ENCODE data around the gene GPR78. TPM values are rescaled to one million over a fixed set of nuclear protein-coding genes. Genes with fewer than 3 reads are reported as not detected.

Gene GPR78
- total RNA-seq, 1 experiment from 2014 or later: 5.7 TPM

DNA sequence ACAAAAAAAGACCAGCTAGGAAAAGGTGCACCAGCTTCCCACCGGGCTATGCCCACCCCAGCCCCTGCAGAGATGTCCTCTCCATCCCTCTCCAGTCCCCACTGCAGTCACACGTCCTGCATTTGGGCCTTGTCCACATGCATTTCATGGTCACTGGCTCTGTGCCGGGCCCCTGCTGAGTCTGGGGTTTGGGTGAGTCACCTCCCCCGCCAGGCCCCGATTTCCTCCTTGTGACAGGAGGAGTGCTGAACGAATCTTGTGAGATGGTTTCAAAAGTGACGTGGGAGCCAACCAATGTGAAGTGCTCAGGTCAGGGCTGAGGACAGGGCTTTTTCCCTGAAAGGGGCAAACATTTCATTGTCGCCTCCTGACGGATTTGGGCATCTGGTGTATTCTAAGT lies 19.5 kb downstream of the GPR78 start:
- POLR2A ChIA-PET: no interaction called here
- CTCF ChIA-PET: interaction anchor here (3.6 kb wide), 1 partner anchor 8 kb away, joined by 39 read pairs; no protein-coding TSS in a partner anchor
- no peak for DNase-seq (ENCODE audit: low spot score)

DNA sequence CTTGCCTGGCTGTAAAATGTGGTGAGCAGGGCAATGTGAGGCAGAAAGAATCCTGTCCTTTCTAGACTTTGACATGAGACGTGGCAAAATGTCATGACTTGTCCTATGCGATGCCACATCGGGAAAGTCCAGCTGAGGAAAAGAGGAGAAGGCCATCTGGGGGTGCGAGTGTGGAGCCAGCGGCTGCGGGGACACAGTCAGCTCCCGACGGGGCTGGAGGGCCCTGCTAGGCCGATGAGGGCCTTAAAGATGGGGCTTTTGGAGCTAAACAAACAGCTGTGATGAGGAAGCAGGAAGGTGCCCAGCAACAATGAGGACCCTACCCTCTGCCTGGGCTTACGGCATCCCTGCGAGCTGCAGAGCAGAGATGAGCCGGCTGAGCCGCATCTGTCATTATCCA lies 20.1 kb downstream of the GPR78 start:
- no peak for ATAC-seq
- no peak for TF ChIP-seq TEAD1 (CRISPR knock-in tag; IDR thresholded peaks at IDR 0.05)
- TF ChIP-seq, protein P1, sequence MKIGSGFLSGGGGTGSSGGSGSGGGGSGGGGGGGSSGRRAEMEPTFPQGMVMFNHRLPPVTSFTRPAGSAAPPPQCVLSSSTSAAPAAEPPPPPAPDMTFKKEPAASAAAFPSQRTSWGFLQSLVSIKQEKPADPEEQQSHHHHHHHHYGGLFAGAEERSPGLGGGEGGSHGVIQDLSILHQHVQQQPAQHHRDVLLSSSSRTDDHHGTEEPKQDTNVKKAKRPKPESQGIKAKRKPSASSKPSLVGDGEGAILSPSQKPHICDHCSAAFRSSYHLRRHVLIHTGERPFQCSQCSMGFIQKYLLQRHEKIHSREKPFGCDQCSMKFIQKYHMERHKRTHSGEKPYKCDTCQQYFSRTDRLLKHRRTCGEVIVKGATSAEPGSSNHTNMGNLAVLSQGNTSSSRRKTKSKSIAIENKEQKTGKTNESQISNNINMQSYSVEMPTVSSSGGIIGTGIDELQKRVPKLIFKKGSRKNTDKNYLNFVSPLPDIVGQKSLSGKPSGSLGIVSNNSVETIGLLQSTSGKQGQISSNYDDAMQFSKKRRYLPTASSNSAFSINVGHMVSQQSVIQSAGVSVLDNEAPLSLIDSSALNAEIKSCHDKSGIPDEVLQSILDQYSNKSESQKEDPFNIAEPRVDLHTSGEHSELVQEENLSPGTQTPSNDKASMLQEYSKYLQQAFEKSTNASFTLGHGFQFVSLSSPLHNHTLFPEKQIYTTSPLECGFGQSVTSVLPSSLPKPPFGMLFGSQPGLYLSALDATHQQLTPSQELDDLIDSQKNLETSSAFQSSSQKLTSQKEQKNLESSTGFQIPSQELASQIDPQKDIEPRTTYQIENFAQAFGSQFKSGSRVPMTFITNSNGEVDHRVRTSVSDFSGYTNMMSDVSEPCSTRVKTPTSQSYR (CRISPR knock-in tag; IDR thresholded peaks at IDR 0.05): no peak
- TF ChIP-seq TEAD4 (CRISPR knock-in tag; IDR thresholded peaks at IDR 0.05): no peak
- TF ChIP-seq, protein P2, sequence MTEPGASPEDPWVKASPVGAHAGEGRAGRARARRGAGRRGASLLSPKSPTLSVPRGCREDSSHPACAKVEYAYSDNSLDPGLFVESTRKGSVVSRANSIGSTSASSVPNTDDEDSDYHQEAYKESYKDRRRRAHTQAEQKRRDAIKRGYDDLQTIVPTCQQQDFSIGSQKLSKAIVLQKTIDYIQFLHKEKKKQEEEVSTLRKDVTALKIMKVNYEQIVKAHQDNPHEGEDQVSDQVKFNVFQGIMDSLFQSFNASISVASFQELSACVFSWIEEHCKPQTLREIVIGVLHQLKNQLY (CRISPR knock-in tag; IDR thresholded peaks at IDR 0.05): no peak
- TF ChIP-seq ZNF396 (CRISPR knock-in tag; IDR thresholded peaks at IDR 0.05; ENCODE audit: borderline replicate concordance): no peak
- TF ChIP-seq SOX15 (CRISPR knock-in tag; IDR thresholded peaks at IDR 0.05): no peak
- TF ChIP-seq GTF2I (CRISPR knock-in tag; conservative IDR thresholded peaks at IDR 0.05): no peak
- TF ChIP-seq EMX1 (CRISPR knock-in tag; IDR thresholded peaks at IDR 0.05): no peak
- TF ChIP-seq NR1H2 (CRISPR knock-in tag; IDR thresholded peaks at IDR 0.05): no peak
- TF ChIP-seq KAT7 (CRISPR knock-in tag; IDR thresholded peaks at IDR 0.05; ENCODE audit: borderline replicate concordance): no peak
- TF ChIP-seq, protein P3, sequence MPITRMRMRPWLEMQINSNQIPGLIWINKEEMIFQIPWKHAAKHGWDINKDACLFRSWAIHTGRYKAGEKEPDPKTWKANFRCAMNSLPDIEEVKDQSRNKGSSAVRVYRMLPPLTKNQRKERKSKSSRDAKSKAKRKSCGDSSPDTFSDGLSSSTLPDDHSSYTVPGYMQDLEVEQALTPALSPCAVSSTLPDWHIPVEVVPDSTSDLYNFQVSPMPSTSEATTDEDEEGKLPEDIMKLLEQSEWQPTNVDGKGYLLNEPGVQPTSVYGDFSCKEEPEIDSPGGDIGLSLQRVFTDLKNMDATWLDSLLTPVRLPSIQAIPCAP (CRISPR knock-in tag; IDR thresholded peaks at IDR 0.05): no peak
- no peak for TF ChIP-seq HMGA2 (CRISPR knock-in tag; IDR thresholded peaks at IDR 0.05)

More for the DNA sequence above, 19.5 kb downstream of the GPR78 start:
- ATAC-seq: no peak
- Mint-ChIP-seq H3K27ac (no peak overlapping the region), H3K27me3 (ENCODE audit: low read depth) (no peaks in the 10 kb centered on the region), H3K4me3 (no peak overlapping the region), H3K4me1 (no peaks in the 10 kb centered on the region), H3K9me3 (no peaks in the 10 kb centered on the region), H3K36me3 (peaks cover 4% of the 10 kb centered on the region; the same call in 1 of the 2 replicates)
- TF ChIP-seq, protein P4, sequence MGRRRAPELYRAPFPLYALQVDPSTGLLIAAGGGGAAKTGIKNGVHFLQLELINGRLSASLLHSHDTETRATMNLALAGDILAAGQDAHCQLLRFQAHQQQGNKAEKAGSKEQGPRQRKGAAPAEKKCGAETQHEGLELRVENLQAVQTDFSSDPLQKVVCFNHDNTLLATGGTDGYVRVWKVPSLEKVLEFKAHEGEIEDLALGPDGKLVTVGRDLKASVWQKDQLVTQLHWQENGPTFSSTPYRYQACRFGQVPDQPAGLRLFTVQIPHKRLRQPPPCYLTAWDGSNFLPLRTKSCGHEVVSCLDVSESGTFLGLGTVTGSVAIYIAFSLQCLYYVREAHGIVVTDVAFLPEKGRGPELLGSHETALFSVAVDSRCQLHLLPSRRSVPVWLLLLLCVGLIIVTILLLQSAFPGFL (CRISPR knock-in tag; IDR thresholded peaks at IDR 0.05; ENCODE audit: borderline replicate concordance): no peak
- TF ChIP-seq ESRRA (CRISPR knock-in tag; IDR thresholded peaks at IDR 0.05; ENCODE audit: borderline replicate concordance): no peak
- no peak for TF ChIP-seq TCF7 (CRISPR knock-in tag; IDR thresholded peaks at IDR 0.05; ENCODE audit: low read depth)
- TF ChIP-seq ETV6 (CRISPR knock-in tag; IDR thresholded peaks at IDR 0.05): no peak
- no peak for TF ChIP-seq TEAD4 (CRISPR knock-in tag; IDR thresholded peaks at IDR 0.05)
- TF ChIP-seq, protein P5, sequence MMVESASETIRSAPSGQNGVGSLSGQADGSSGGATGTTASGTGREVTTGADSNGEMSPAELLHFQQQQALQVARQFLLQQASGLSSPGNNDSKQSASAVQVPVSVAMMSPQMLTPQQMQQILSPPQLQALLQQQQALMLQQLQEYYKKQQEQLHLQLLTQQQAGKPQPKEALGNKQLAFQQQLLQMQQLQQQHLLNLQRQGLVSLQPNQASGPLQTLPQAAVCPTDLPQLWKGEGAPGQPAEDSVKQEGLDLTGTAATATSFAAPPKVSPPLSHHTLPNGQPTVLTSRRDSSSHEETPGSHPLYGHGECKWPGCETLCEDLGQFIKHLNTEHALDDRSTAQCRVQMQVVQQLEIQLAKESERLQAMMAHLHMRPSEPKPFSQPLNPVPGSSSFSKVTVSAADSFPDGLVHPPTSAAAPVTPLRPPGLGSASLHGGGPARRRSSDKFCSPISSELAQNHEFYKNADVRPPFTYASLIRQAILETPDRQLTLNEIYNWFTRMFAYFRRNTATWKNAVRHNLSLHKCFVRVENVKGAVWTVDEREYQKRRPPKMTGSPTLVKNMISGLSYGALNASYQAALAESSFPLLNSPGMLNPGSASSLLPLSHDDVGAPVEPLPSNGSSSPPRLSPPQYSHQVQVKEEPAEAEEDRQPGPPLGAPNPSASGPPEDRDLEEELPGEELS (CRISPR knock-in tag; IDR thresholded peaks at IDR 0.05): no peak
- TF ChIP-seq, protein P2 (CRISPR knock-in tag; IDR thresholded peaks at IDR 0.05): no peak
- no peak for TF ChIP-seq FOXP1 (CRISPR knock-in tag; IDR thresholded peaks at IDR 0.05; ENCODE audit: borderline replicate concordance)
- TF ChIP-seq, protein P6, sequence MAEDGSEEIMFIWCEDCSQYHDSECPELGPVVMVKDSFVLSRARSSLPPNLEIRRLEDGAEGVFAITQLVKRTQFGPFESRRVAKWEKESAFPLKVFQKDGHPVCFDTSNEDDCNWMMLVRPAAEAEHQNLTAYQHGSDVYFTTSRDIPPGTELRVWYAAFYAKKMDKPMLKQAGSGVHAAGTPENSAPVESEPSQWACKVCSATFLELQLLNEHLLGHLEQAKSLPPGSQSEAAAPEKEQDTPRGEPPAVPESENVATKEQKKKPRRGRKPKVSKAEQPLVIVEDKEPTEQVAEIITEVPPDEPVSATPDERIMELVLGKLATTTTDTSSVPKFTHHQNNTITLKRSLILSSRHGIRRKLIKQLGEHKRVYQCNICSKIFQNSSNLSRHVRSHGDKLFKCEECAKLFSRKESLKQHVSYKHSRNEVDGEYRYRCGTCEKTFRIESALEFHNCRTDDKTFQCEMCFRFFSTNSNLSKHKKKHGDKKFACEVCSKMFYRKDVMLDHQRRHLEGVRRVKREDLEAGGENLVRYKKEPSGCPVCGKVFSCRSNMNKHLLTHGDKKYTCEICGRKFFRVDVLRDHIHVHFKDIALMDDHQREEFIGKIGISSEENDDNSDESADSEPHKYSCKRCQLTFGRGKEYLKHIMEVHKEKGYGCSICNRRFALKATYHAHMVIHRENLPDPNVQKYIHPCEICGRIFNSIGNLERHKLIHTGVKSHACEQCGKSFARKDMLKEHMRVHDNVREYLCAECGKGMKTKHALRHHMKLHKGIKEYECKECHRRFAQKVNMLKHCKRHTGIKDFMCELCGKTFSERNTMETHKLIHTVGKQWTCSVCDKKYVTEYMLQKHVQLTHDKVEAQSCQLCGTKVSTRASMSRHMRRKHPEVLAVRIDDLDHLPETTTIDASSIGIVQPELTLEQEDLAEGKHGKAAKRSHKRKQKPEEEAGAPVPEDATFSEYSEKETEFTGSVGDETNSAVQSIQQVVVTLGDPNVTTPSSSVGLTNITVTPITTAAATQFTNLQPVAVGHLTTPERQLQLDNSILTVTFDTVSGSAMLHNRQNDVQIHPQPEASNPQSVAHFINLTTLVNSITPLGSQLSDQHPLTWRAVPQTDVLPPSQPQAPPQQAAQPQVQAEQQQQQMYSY (CRISPR knock-in tag; IDR thresholded peaks at IDR 0.05): no peak
- TF ChIP-seq GRHL2 (CRISPR knock-in tag; IDR thresholded peaks at IDR 0.05; ENCODE audit: insufficient replicate concordance, severe bottlenecking): no peak
- no peak for TF ChIP-seq CREM (CRISPR knock-in tag; IDR thresholded peaks at IDR 0.05)
- TF ChIP-seq ZNF232 (CRISPR knock-in tag; IDR thresholded peaks at IDR 0.05): no peak
- TF ChIP-seq TP53 (CRISPR knock-in tag; IDR thresholded peaks at IDR 0.05): no peak
- no peak for TF ChIP-seq CREB1 (CRISPR knock-in tag; IDR thresholded peaks at IDR 0.05)
- no peak for TF ChIP-seq NR1H2 (CRISPR knock-in tag; IDR thresholded peaks at IDR 0.05)

More for the DNA sequence above, 20.1 kb downstream of the GPR78 start:
- no peaks in the 10 kb centered on the region for H3K4me1 Mint-ChIP-seq
- H3K27me3 Mint-ChIP-seq (ENCODE audit: low read depth): no peaks in the 10 kb centered on the region
- H3K9me3 Mint-ChIP-seq: no peaks in the 10 kb centered on the region
- no peak for DNase-seq (ENCODE audit: low spot score)
- ChIA-PET POLR2A (no interaction called here), CTCF (interaction anchor here (1.4 kb wide), 1 partner anchor 110 kb away, joined by 4 read pairs; no protein-coding TSS in a partner anchor)
- H3K27ac Mint-ChIP-seq: no peak overlapping the region
- H3K36me3 Mint-ChIP-seq: peaks cover 4% of the 10 kb centered on the region; the same call in 1 of the 2 replicates
- H3K4me3 Mint-ChIP-seq: no peak overlapping the region
